ENCODE measurements around the gene EVA1B.

The EVA1B gene

GRCh38 chr1:36279110-36279788 is 44.2 kb downstream of the EVA1B start:
- no peak for DNase-seq (ENCODE audit: low read depth in 2 of 2)

GRCh38 chr1:36276688-36277087 is 46.8 kb downstream of the EVA1B start:
- DNase-seq (ENCODE audit: low read depth in 2 of 2): no peak

GRCh38 chr1:36274201-36274600 is 49.2 kb downstream of the EVA1B start:
- DNase-seq (ENCODE audit: low read depth in 2 of 2): no peak

GRCh38 chr1:36273024-36273423 is 50.4 kb downstream of the EVA1B start:
- no peak for DNase-seq (ENCODE audit: low read depth in 2 of 2)

Data from stimulated activated CD8-positive, alpha-beta memory T cell treated with anti-CD3 and anti-CD28 coated beads, Interleukin-7, amount 100 ng/mL, for 4 hours (primary cell).